HG03135 (cell line): ENCODE data around the gene FADS1.

Experiments
- ATAC-seq: cut with Tn5 transposase; IDR thresholded peaks from one replicate; pipeline ENCODE4 v1.9.1; 2021; ENCODE audit warnings: mild to moderate bottlenecking, moderate library complexity; ENCODE audit not compliant: unreplicated experiment

The FADS1 gene

GRCh38 chr11:61762798-61763197 is 54.0 kb downstream of the FADS1 start:
- no peak for ATAC-seq

GRCh38 chr11:61762223-61762615 is 54.6 kb downstream of the FADS1 start:
- ATAC-seq, result no peak

- ATAC-seq, result no peak
Measured at GRCh38 chr11:61761440-61762222, 55.2 kb downstream of the FADS1 start.

- no peak for ATAC-seq
Measured at GRCh38 chr11:61760946-61761345, 55.9 kb downstream of the FADS1 start.

GRCh38 chr11:61757213-61757862 is 59.5 kb downstream of the FADS1 start:
- no peak for ATAC-seq

- ATAC-seq, result no peak
Measured at GRCh38 chr11:61756452-61757212, 60.2 kb downstream of the FADS1 start.

- no peak for ATAC-seq
Measured at GRCh38 chr11:61756147-61756451, 60.7 kb downstream of the FADS1 start.

GRCh38 chr11:61754534-61755482 is 62.0 kb downstream of the FADS1 start:
- no peak for ATAC-seq

GRCh38 chr11:61753672-61754071 is 63.1 kb downstream of the FADS1 start:
- no peak for ATAC-seq

GRCh38 chr11:61752925-61753521 is 63.8 kb downstream of the FADS1 start:
- ATAC-seq, result no peak

GRCh38 chr11:61752117-61752924 is 64.5 kb downstream of the FADS1 start, which contains the start of gene MYRF:
Gene MYRF, plus strand, starts transcription at chr11:61752636. Its CDS starts 109 bp downstream, at chr11:61752745.
- no peak for ATAC-seq

- no peak for ATAC-seq
Measured at GRCh38 chr11:61751384-61751783, 65.4 kb downstream of the FADS1 start.

- no peak for ATAC-seq
Measured at GRCh38 chr11:61750631-61751273, 66.1 kb downstream of the FADS1 start.
